ENCODE measurements around the gene AUH.

DNA sequence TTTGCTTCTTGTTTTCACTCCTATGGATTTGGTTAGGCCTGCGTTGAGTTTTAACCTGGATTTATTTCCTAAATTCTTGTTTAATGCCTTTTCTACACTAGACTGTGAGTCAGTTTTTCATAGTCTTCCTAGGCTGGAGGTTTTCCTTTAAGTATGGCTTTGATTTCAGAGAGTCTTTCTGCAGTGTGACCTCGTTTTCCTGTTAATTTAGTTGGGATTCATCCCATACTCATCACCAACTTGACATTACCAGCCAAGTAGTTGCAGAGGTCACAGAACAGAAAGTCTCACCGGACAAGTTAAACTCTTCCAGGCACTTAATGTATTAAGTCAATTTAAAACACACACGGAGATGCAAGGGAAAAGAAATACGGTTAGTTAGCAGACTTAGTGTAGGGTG, 29.7 kb upstream of the AUH start:
- TF ChIP-seq, protein P1, sequence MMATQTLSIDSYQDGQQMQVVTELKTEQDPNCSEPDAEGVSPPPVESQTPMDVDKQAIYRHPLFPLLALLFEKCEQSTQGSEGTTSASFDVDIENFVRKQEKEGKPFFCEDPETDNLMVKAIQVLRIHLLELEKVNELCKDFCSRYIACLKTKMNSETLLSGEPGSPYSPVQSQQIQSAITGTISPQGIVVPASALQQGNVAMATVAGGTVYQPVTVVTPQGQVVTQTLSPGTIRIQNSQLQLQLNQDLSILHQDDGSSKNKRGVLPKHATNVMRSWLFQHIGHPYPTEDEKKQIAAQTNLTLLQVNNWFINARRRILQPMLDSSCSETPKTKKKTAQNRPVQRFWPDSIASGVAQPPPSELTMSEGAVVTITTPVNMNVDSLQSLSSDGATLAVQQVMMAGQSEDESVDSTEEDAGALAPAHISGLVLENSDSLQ (IDR thresholded peaks at IDR 0.05) = no peak
- TF ChIP-seq NFRKB (IDR thresholded peaks at IDR 0.05) (no peak), FOXM1 (IDR thresholded peaks at IDR 0.05; ENCODE audit: borderline replicate concordance) (no peak), L3MBTL2 (conservative IDR thresholded peaks at IDR 0.05) (no peak), ARNT (IDR thresholded peaks at IDR 0.05) (no peak), TARDBP (IDR thresholded peaks at IDR 0.05) (no peak), BHLHE40 (IDR thresholded peaks at IDR 0.05; ENCODE audit: borderline replicate concordance) (no peak), SP1 (IDR thresholded peaks at IDR 0.05) (no peak), LEF1 (IDR thresholded peaks at IDR 0.05; ENCODE audit: borderline replicate concordance) (no peak)

Measured in HEK293T (cell line).